Upper lobe of right lung (tissue), 1 donor: ENCODE measurements around the gene VASN. TPM values are rescaled to one million over a fixed set of nuclear protein-coding genes. Genes with fewer than 3 reads are reported as not detected.

ENCODE experiments used
- ATAC-seq: fragments of 200-7000 bp; cut with Tn5 transposase; one replicate; pipeline ENCODE4 v1.9.1; 2020; ENCODE audit warnings: mild to moderate bottlenecking, moderate library complexity
- DNase-seq: peaks from one replicate; pipeline ENCODE4 v3.0.0-alpha.2; 2020
- H3K27ac ChIP-seq: fragments of 200-600 bp; one replicate; pipeline ENCODE4 v1.8.0; 2022
- H3K27me3 ChIP-seq: fragments of 200-600 bp; one replicate; pipeline ENCODE4 v1.8.0; 2022; ENCODE audit warnings: mild to moderate bottlenecking
- H3K36me3 ChIP-seq: fragments of 200-600 bp; one replicate; pipeline ENCODE4 v1.8.0; 2022
- H3K4me1 ChIP-seq: fragments of 200-600 bp; one replicate; pipeline ENCODE4 v1.8.0; 2022
- H3K4me3 ChIP-seq: fragments of 200-600 bp; one replicate; pipeline ENCODE4 v1.8.0; 2022; ENCODE audit warnings: mild to moderate bottlenecking
- H3K9me3 ChIP-seq: fragments of 200-600 bp; one replicate; pipeline ENCODE4 v1.8.0; 2022
- intact Hi-C: fragments of 100-400 bp; cut with DNase I; formaldehyde crosslinking; loops from one replicate; pipeline ENCODE4 v1.11.0; 2022
- total RNA-seq: library from RNA; stranded (reverse); fragmentation: NEBNext Ultra II Directional; extraction: Animal tissue kit (Norgen Biotek cat#: 25700); gene quantifications from one replicate; pipeline ENCODE4 v1.2.1, GENCODE V29; 2021
- TF ChIP-seq, protein P1 (sequence below): fragments of 200-600 bp; IDR thresholded peaks from one replicate; pipeline ENCODE4 v1.8.0; 2022; ENCODE audit warnings: antibody characterized with exemption
- donor health status: DM: no; HTN: yes; CAD: no; lungs with severe emphysema.

The VASN gene
- total RNA-seq, 1 donor from 2014 or later, result 20.3 TPM

GRCh38 chr16:4419402-4419959 lies 47.8 kb downstream of the VASN start:
- intact Hi-C loops, result no loop called here
- ATAC-seq (no peak), DNase-seq (no peak)
- Histone ChIP-seq H3K4me3 (no peak overlapping the region), H3K4me1 (peaks cover 14% of the 10 kb centered on the region), H3K27me3 (no peaks in the 10 kb centered on the region), H3K9me3 (no peaks in the 10 kb centered on the region), H3K27ac (no peak overlapping the region), H3K36me3 (no peaks in the 10 kb centered on the region)
- TF ChIP-seq, protein P1, sequence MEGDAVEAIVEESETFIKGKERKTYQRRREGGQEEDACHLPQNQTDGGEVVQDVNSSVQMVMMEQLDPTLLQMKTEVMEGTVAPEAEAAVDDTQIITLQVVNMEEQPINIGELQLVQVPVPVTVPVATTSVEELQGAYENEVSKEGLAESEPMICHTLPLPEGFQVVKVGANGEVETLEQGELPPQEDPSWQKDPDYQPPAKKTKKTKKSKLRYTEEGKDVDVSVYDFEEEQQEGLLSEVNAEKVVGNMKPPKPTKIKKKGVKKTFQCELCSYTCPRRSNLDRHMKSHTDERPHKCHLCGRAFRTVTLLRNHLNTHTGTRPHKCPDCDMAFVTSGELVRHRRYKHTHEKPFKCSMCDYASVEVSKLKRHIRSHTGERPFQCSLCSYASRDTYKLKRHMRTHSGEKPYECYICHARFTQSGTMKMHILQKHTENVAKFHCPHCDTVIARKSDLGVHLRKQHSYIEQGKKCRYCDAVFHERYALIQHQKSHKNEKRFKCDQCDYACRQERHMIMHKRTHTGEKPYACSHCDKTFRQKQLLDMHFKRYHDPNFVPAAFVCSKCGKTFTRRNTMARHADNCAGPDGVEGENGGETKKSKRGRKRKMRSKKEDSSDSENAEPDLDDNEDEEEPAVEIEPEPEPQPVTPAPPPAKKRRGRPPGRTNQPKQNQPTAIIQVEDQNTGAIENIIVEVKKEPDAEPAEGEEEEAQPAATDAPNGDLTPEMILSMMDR, result no peak

GRCh38 chr16:4420505-4421105 lies 49.0 kb downstream of the VASN start:
- TF ChIP-seq, protein P1, result no peak
- intact Hi-C loops, result no loop called here
- no peak overlapping the region for H3K27ac ChIP-seq

DNA sequence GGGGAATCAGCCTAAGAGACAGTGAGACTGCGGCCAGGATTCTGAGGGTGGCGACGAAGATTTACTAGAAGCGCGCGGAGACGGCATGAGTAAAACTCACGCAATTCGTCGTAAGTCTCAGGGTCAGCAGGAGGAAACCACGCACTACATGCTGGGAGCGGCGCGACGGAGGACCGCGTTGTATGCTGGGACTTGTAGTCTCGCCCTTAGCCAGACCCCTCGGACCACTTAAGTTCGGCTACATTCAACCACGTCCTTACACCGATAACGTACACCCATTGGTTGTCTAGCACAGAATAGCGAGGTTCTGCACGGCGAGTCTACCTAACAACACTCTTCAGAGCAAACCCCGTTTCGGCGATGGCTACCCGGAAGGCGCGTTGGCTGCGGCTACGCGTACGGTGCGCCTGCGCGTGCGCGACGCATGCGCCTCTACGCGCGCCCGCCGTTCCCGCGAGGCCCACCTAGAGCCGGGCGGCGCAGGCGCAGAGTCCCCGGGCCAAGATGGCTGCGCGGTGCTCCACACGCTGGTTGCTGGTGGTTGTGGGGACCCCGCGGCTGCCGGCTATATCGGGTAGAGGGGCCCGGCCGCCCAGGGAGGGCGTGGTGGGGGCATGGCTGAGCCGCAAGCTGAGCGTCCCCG lies 53.9 kb downstream of the VASN start, which contains the start of gene DNAJA3:
TSS of gene DNAJA3 (plus strand) at position 491 of the 643 bp plus-strand sequence. CDS start at position 505, 14 bp downstream.
- TF ChIP-seq, protein P1, result no peak

More at GRCh38 chr16:4420505-4421105, 49.0 kb downstream of the VASN start:
- peaks cover 3% of the 10 kb centered on the region for H3K4me1 ChIP-seq
- H3K4me3 ChIP-seq, result no peak overlapping the region
- ATAC-seq (no peak), DNase-seq (no peak)
- H3K36me3 ChIP-seq, result no peaks in the 10 kb centered on the region
- H3K9me3 ChIP-seq, result no peaks in the 10 kb centered on the region
- no peaks in the 10 kb centered on the region for H3K27me3 ChIP-seq

DNA sequence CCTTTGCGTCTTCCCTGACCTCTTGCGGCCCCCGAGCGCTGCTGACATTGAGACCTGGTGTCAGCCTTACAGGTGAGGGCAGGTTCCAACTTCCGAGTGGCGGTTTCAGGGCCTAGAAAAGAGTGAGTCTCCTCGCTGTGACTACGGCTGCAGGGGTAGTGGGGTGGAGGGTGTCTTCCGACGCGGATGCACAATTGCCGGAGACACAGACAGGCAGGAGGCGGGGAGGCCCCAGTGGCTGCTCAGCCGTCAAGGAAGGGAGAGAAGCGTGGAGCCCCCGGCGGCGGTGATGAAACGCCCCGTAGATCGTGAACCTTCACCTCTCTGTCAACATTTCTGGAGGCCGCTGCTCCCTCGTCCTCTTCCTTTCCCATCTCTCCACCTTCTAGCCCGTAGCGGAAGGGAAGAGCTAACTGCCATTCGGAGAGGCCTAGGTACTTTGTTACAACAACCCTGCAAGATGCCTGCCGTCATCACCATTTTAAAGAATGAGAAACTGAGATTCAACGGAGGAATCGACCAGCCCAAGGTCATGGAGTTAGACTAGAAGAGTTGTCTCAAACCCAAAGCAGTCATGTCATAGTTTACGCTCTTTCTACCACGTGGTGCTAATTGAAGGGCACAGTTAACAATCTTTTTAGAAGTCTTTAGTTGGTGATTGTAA lies 54.5 kb downstream of the VASN start:
- peak overlapping the region; percentile 97 for H3K4me3 ChIP-seq
- no peaks in the 10 kb centered on the region for H3K9me3 ChIP-seq
- H3K36me3 ChIP-seq, result no peaks in the 10 kb centered on the region
- H3K27ac ChIP-seq, result peak overlapping the region; percentile 98
- intact Hi-C loops, result no loop called here
- no peaks in the 10 kb centered on the region for H3K27me3 ChIP-seq
- peak; percentile 72 for DNase-seq
- TF ChIP-seq, protein P1, result no peak
- H3K4me1 ChIP-seq, result peaks cover 13% of the 10 kb centered on the region
- peak; percentile 48 for ATAC-seq

More for the DNA sequence above, 53.9 kb downstream of the VASN start, which contains the start of gene DNAJA3:
- ATAC-seq (peak; percentile 98), DNase-seq (peak; percentile 97)
- no peaks in the 10 kb centered on the region for H3K36me3 ChIP-seq
- H3K27me3 ChIP-seq, result no peaks in the 10 kb centered on the region
- peak within 1 kb of the TSS; percentile 98 for H3K27ac ChIP-seq
- H3K9me3 ChIP-seq, result no peaks in the 10 kb centered on the region
- H3K4me3 ChIP-seq, result peak within 1 kb of the TSS; percentile 97
- H3K4me1 ChIP-seq, result peaks cover 13% of the 10 kb centered on the region
- intact Hi-C loops, result no loop called here

DNA sequence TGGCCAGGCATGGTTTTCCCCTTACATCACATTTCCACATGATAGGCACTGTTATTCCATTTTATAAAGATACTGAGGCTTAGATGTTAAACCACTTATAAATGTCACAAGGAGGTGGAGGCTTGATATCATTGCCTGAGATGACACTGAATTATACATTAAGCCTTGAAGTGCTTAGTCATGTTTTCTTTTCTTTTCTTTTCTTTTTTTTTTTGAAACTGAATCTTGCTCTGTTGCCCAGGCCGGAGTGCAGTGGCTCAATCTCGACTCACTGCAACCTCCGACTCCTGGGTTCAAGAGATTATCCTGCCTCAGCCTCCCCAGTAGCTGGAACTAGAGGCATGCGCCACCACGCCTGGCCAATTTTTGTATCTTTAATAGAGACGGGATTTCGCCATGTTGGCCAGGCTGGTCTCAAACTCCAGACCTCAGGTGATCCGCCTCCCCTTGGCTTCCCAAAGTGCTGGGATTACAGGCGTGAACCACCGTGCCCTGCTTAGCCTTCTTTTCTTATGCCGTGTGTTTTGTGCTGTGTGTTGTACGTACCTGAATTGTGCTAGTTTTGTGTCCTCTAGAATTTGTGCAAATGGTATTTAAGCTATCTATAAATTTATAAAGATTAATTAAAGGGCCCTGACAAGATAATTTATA lies 55.2 kb downstream of the VASN start:
- intact Hi-C loops, result no loop called here
- no peak for ATAC-seq
- no peak overlapping the region for H3K27ac ChIP-seq

More for the DNA sequence above, 55.2 kb downstream of the VASN start:
- no peaks in the 10 kb centered on the region for H3K36me3 ChIP-seq
- TF ChIP-seq, protein P1, result no peak
- no peaks in the 10 kb centered on the region for H3K27me3 ChIP-seq
- H3K9me3 ChIP-seq, result no peaks in the 10 kb centered on the region
- no peak for DNase-seq
- H3K4me3 ChIP-seq, result peak overlapping the region; percentile 97
- H3K4me1 ChIP-seq, result peaks cover 13% of the 10 kb centered on the region
